H9 (cell line): Measurements from ENCODE around the gene ERRFI1. TPM values are rescaled to one million over a fixed set of nuclear protein-coding genes. Genes with fewer than 3 reads are reported as not detected.

Experiments used
- DNase-seq: peaks from one replicate; pipeline ENCODE4 v3.0.0-alpha.2; 2017
- H2AFZ ChIP-seq: one replicate; pipeline ENCODE4 v1.6.1; 2013; ENCODE audit warnings: mild to moderate bottlenecking, low read length, control low read depth, moderate library complexity
- H2AK5ac ChIP-seq: 2 replicates; pipeline ENCODE4 v1.6.1; 2013; ENCODE audit warnings: low read length, control low read depth, mixed read lengths; ENCODE audit not compliant: insufficient read length
- H2BK120ac ChIP-seq: one replicate; pipeline ENCODE4 v1.6.1; 2013; ENCODE audit warnings: low read depth, mild to moderate bottlenecking, low read length, control low read depth, inconsistent platforms; ENCODE audit not compliant: poor library complexity, severe bottlenecking
- H2BK12ac ChIP-seq: 2 replicates; pipeline ENCODE4 v1.6.1; 2013; ENCODE audit warnings: low read length, control low read depth, mixed read lengths, low read depth; ENCODE audit not compliant: insufficient read length
- H2BK15ac ChIP-seq: 2 replicates; pipeline ENCODE4 v1.6.1; 2013; ENCODE audit warnings: low read depth, low read length, control low read depth
- H2BK20ac ChIP-seq: one replicate; pipeline ENCODE4 v1.6.1; 2013; ENCODE audit warnings: low read depth, mild to moderate bottlenecking, low read length, control low read depth, inconsistent platforms; ENCODE audit not compliant: poor library complexity, severe bottlenecking
- H2BK5ac ChIP-seq: 2 replicates; pipeline ENCODE4 v1.6.1; 2013; ENCODE audit warnings: low read length, control low read depth, mixed read lengths; ENCODE audit not compliant: insufficient read length
- H3K14ac ChIP-seq: 2 replicates; pipeline ENCODE4 v1.6.1; 2013; ENCODE audit warnings: low read length, control low read depth; ENCODE audit not compliant: insufficient read depth
- H3K18ac ChIP-seq: 2 replicates; pipeline ENCODE4 v1.6.1; 2013; ENCODE audit warnings: low read depth, mild to moderate bottlenecking, mixed read lengths, low read length, control low read depth; ENCODE audit not compliant: insufficient read length
- H3K23ac ChIP-seq: 2 replicates; pipeline ENCODE4 v1.6.1; 2013; ENCODE audit warnings: low read length, control low read depth, mixed read lengths, low read depth; ENCODE audit not compliant: insufficient read length
- H3K23me2 ChIP-seq: 2 replicates; pipeline ENCODE4 v1.6.1; 2013; ENCODE audit warnings: low read depth, mild to moderate bottlenecking, mixed read lengths, low read length, control low read depth; ENCODE audit not compliant: insufficient read length, poor library complexity, severe bottlenecking
- H3K27ac ChIP-seq: 2 replicates; pipeline ENCODE4 v1.5.1; 2013; ENCODE audit warnings: low read length, control low read depth, mixed read lengths, low read depth; ENCODE audit not compliant: insufficient read length
- H3K27me3 ChIP-seq: 2 replicates; pipeline ENCODE4 v1.6.1; 2013; ENCODE audit warnings: low read length, control low read depth, inconsistent platforms; ENCODE audit not compliant: insufficient read depth
- H3K4ac ChIP-seq: 2 replicates; pipeline ENCODE4 v1.6.1; 2013; ENCODE audit warnings: low read depth, mild to moderate bottlenecking, control low read depth, inconsistent platforms, low read length, moderate library complexity
- H3K4me1 ChIP-seq: 2 replicates; pipeline ENCODE4 v1.6.1; 2013; ENCODE audit warnings: low read length, control low read depth, inconsistent platforms; ENCODE audit not compliant: insufficient read depth
- H3K4me2 ChIP-seq: 2 replicates; pipeline ENCODE4 v1.6.1; 2013; ENCODE audit warnings: low read length, control low read depth, mixed read lengths; ENCODE audit not compliant: insufficient read length, insufficient read depth
- H3K56ac ChIP-seq: 2 replicates; pipeline ENCODE4 v1.6.1; 2013; ENCODE audit warnings: low read depth, mild to moderate bottlenecking, mixed read lengths, low read length, control low read depth; ENCODE audit not compliant: insufficient read length
- H3K79me1 ChIP-seq: 2 replicates; pipeline ENCODE4 v1.6.1; 2013; ENCODE audit warnings: low read depth, mild to moderate bottlenecking, moderate library complexity, low read length, control low read depth, inconsistent platforms; ENCODE audit not compliant: insufficient read depth, poor library complexity, severe bottlenecking
- H3K79me2 ChIP-seq: 2 replicates; pipeline ENCODE4 v1.6.1; 2013; ENCODE audit warnings: low read length, control low read depth, inconsistent platforms; ENCODE audit not compliant: insufficient read depth
- H3K9ac ChIP-seq: 2 replicates; pipeline ENCODE4 v1.6.1; 2013; ENCODE audit warnings: low read length, control low read depth, mixed read lengths; ENCODE audit not compliant: insufficient read length; ENCODE audit errors: extremely low read depth
- H3K9me3 ChIP-seq: one replicate; pipeline ENCODE4 v1.6.1; 2013; ENCODE audit warnings: low read depth, low read length, inconsistent platforms; ENCODE audit not compliant: control insufficient read depth
- H3T11ph ChIP-seq: one replicate; pipeline ENCODE4 v1.6.1; 2013; ENCODE audit warnings: mild to moderate bottlenecking, low read length, control low read depth, inconsistent platforms
- H4K20me1 ChIP-seq: one replicate; pipeline ENCODE4 v1.6.1; 2013; ENCODE audit not compliant: control insufficient read depth, insufficient read length, insufficient read depth
- H4K5ac ChIP-seq: 2 replicates; pipeline ENCODE4 v1.6.1; 2013; ENCODE audit warnings: low read depth, mild to moderate bottlenecking, mixed read lengths, low read length, control low read depth; ENCODE audit not compliant: insufficient read length
- H4K8ac ChIP-seq: replicated peaks from 2 replicates; pipeline ENCODE4 v1.6.1; 2013; ENCODE audit warnings: low read length, control low read depth, mixed read lengths, low read depth; ENCODE audit not compliant: insufficient read length
- H4K91ac ChIP-seq: 2 replicates; pipeline ENCODE4 v1.6.1; 2013; ENCODE audit warnings: low read depth, mild to moderate bottlenecking, moderate library complexity, mixed read lengths, low read length, control low read depth; ENCODE audit not compliant: insufficient read length
- H3K27ac Mint-ChIP-seq, 3 experiments: 2 replicates in 2 of 3; 3 replicates in 1 of 3; pipeline ENCODE4 v1.8.0; 2020 to 2021; ENCODE audit warnings: mixed read lengths in 3 of 3, mild to moderate bottlenecking in 1 of 3, moderate library complexity in 1 of 3
- H3K27me3 Mint-ChIP-seq: 2 replicates; pipeline ENCODE4 v1.8.0; 2021; ENCODE audit warnings: low read depth, mild to moderate bottlenecking, moderate library complexity, mixed read lengths
- H3K36me3 Mint-ChIP-seq, 3 experiments: 2 replicates in 2 of 3; 3 replicates in 1 of 3; pipeline ENCODE4 v1.8.0; 2020 to 2021; ENCODE audit warnings: low read depth in 3 of 3, mixed read lengths in 3 of 3; ENCODE audit not compliant: insufficient read depth in 1 of 3
- H3K4me1 Mint-ChIP-seq, 2 experiments: 2 replicates each; pipeline ENCODE4 v1.8.0; 2020; ENCODE audit warnings: mixed read lengths in 2 of 2
- H3K4me3 Mint-ChIP-seq, 2 experiments: 2 replicates in 1 of 2; 3 replicates in 1 of 2; pipeline ENCODE4 v1.8.0; 2020 to 2021; ENCODE audit warnings: mild to moderate bottlenecking in 2 of 2, mixed read lengths in 2 of 2, moderate library complexity in 1 of 2
- H3K9me3 Mint-ChIP-seq, 2 experiments: 2 replicates in 1 of 2; 3 replicates in 1 of 2; pipeline ENCODE4 v1.8.0; 2020; ENCODE audit warnings: mild to moderate bottlenecking in 2 of 2, mixed read lengths in 2 of 2, moderate library complexity in 1 of 2
- WGBS: extraction: QIAGEN DNeasy Blood & Tissue Kit; methylation state at CpG from one replicate; pipeline ENCODE4 v1.1.7; 2013; ENCODE audit warnings: missing lambda C conversion rate, low lambda C conversion rate, mixed read lengths; ENCODE audit not compliant: insufficient read length; ENCODE audit errors: extremely low coverage; 5-methylcytosine and 5-hydroxymethylcytosine counted together
- total RNA-seq: library from RNA; stranded (reverse); gene quantifications from 2 replicates; pipeline ENCODE4 v1.2.1, GENCODE V29; 2021
- TF ChIP-seq, protein P1 (sequence below): fragments of 200-600 bp; sonication (generic); conservative IDR thresholded peaks from 3 replicates; pipeline ENCODE4 v1.8.0; 2021; ENCODE audit warnings: antibody characterized with exemption, mild to moderate bottlenecking

The ERRFI1 gene
- total RNA-seq, 1 experiment from 2014 or later: 20.8 TPM

DNA sequence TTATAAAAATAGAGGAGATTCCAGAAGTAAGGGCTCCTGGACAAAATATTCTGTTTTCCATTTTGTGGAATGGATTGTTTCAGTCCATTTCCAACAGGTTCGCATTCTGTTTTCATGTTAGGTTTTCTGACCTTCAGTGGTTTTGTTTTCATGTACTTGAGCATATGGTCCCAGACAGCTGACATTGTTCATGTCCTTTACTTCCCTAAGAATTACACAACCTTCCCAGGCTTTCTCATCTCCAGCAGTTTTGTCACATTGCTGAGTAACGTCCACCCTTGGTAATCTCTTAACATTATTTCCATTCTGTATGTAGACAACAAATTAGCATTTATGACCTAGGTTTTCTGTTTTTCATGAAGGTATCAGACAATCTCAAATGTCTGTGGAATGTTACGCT is 21.0 kb upstream of the ERRFI1 start:
- Histone ChIP-seq H3K79me1 (no peaks in the 10 kb centered on the region), H2AFZ (no peak overlapping the region), H2BK120ac (no peak overlapping the region), H3K27ac (no peak overlapping the region), H4K8ac (no peak overlapping the region), H2BK12ac (no peak overlapping the region), H3K79me2 (no peaks in the 10 kb centered on the region), H3K9ac (no peak overlapping the region), H3K56ac (no peak overlapping the region), H2BK20ac (no peak overlapping the region), H2BK15ac (no peak overlapping the region), H3K4ac (no peak overlapping the region), H3K23ac (no peak overlapping the region), H3K18ac (no peak overlapping the region), H3K23me2 (no peaks in the 10 kb centered on the region), H4K20me1 (no peaks in the 10 kb centered on the region), H3T11ph (no peak overlapping the region), H4K5ac (no peak overlapping the region), H4K91ac (no peak overlapping the region), H3K4me1 (no peaks in the 10 kb centered on the region), H2AK5ac (no peak overlapping the region), H3K27me3 (no peaks in the 10 kb centered on the region), H2BK5ac (no peak overlapping the region), H3K14ac (no peak overlapping the region), H3K9me3 (no peaks in the 10 kb centered on the region), H3K4me2 (no peak overlapping the region)
- Mint-ChIP-seq H3K27me3 (no peaks in the 10 kb centered on the region), H3K27ac (no peak overlapping the region), H3K36me3 (peaks cover 1 to 8% (median 3%) of the 10 kb centered on the region in 3 experiments), H3K4me3 (no peak overlapping the region), H3K9me3 (peaks cover 10 to 12% of the 10 kb centered on the region in 2 experiments), H3K4me1 (no peaks in the 10 kb centered on the region)
- no CpG with 5 or more reads among the region's 3 CpGs for WGBS
- TF ChIP-seq, protein P1, sequence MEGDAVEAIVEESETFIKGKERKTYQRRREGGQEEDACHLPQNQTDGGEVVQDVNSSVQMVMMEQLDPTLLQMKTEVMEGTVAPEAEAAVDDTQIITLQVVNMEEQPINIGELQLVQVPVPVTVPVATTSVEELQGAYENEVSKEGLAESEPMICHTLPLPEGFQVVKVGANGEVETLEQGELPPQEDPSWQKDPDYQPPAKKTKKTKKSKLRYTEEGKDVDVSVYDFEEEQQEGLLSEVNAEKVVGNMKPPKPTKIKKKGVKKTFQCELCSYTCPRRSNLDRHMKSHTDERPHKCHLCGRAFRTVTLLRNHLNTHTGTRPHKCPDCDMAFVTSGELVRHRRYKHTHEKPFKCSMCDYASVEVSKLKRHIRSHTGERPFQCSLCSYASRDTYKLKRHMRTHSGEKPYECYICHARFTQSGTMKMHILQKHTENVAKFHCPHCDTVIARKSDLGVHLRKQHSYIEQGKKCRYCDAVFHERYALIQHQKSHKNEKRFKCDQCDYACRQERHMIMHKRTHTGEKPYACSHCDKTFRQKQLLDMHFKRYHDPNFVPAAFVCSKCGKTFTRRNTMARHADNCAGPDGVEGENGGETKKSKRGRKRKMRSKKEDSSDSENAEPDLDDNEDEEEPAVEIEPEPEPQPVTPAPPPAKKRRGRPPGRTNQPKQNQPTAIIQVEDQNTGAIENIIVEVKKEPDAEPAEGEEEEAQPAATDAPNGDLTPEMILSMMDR: no peak
- DNase-seq: no peak
